Gastroesophageal sphincter (tissue), 3 donors: ENCODE results near the gene FHL3.

Experiments
- CTCF ChIP-seq, 4 experiments: fragments of 200-600 bp in 2 of 4; fragments of 450-650 bp in 2 of 4; sonication (generic) in 1 of 4; IDR thresholded peaks; one replicate each; pipeline ENCODE4 v1.5.1; 2017 to 2019; ENCODE audit warnings: antibody characterized with exemption in 4 of 4, mild to moderate bottlenecking in 2 of 4, moderate library complexity in 2 of 4
- EP300 ChIP-seq: sonication (generic); formaldehyde crosslinking; IDR thresholded peaks from one replicate; pipeline ENCODE4 v1.6.1; 2017; ENCODE audit warnings: antibody characterized with exemption, mild to moderate bottlenecking
- POLR2A ChIP-seq, 2 donors: fragments of 450-650 bp; IDR thresholded peaks; one replicate each; pipeline ENCODE4 v1.6.1; 2017; ENCODE audit warnings: antibody characterized with exemption in 2 of 2, mild to moderate bottlenecking in 2 of 2, moderate library complexity in 1 of 2
- POLR2AphosphoS5 ChIP-seq: sonication (generic); formaldehyde crosslinking; IDR thresholded peaks from one replicate; pipeline ENCODE4 v1.6.1; 2017; ENCODE audit warnings: antibody characterized with exemption

- TF ChIP-seq CTCF (IDR thresholded peaks at IDR 0.05): no peak
- no peak for TF ChIP-seq POLR2AphosphoS5
- no peak for TF ChIP-seq POLR2A (IDR thresholded peaks at IDR 0.05)
- no peak for TF ChIP-seq EP300
Measured at GRCh38 chr1:38013227-38013622, 7.9 kb upstream of the FHL3 start.
